ENCODE measurements around the gene MEGF8.
A peak's percentile ranks its signal among the peaks of the same experiment; 100 is the strongest.
"Not testable (repeated sequence)": the region's sequence is repeated elsewhere in the genome, so short reads cannot be mapped to it uniquely, and the experiment has no call there.

MEGF8 gene

GRCh38 chr19:42313096-42313839, 12.2 kb upstream of the MEGF8 start, which contains the start of gene TMEM145:
TSS of gene TMEM145 (plus strand) at chr19:42313309. CDS start at chr19:42313377, 68 bp downstream.
- DNase-seq: peak; percentile 28

- DNase-seq: no peak
Measured at GRCh38 chr19:42313840-42314755, 11.3 kb upstream of the MEGF8 start.

GRCh38 chr19:42315024-42315423, 10.4 kb upstream of the MEGF8 start:
- DNase-seq: no peak

GRCh38 chr19:42316223-42317211, 8.9 kb upstream of the MEGF8 start:
- peak; percentile 22 for DNase-seq

- no peak for DNase-seq
Measured at GRCh38 chr19:42317535-42317934, 7.9 kb upstream of the MEGF8 start.

- DNase-seq: no peak
Measured at GRCh38 chr19:42322305-42322704, 3.1 kb upstream of the MEGF8 start.

GRCh38 chr19:42323473-42323851, 2.0 kb upstream of the MEGF8 start:
- no peak for DNase-seq

GRCh38 chr19:42323852-42324654, 1.4 kb upstream of the MEGF8 start:
- DNase-seq: no peak

GRCh38 chr19:42324655-42325307, 654 bp upstream of the MEGF8 start:
- no peak for DNase-seq

GRCh38 chr19:42325896-42326771, 699 bp downstream of the MEGF8 start:
- no peak for DNase-seq

- no peak for DNase-seq
Measured at GRCh38 chr19:42326969-42327368, 1.5 kb downstream of the MEGF8 start.

- no peak for DNase-seq
Measured at GRCh38 chr19:42327381-42327780, 1.9 kb downstream of the MEGF8 start.

GRCh38 chr19:42328106-42328505, 2.7 kb downstream of the MEGF8 start:
- DNase-seq: no peak

- no peak for DNase-seq
Measured at GRCh38 chr19:42328854-42329253, 3.4 kb downstream of the MEGF8 start.

GRCh38 chr19:42330241-42330711, 4.8 kb downstream of the MEGF8 start:
- DNase-seq: no peak

- not testable (repeated sequence) for DNase-seq
Measured at GRCh38 chr19:42331333-42331732, 5.9 kb downstream of the MEGF8 start.

GRCh38 chr19:42332059-42332458, 6.6 kb downstream of the MEGF8 start:
- no peak for DNase-seq

GRCh38 chr19:42333018-42333417, 7.6 kb downstream of the MEGF8 start:
- no peak for DNase-seq

- no peak for DNase-seq
Measured at GRCh38 chr19:42333975-42334696, 8.7 kb downstream of the MEGF8 start.

Measured in NCI-H1694 treated with DMSO at 0.1 percent for 48 hours (cell line).